HepG2 (cell line): ENCODE results near the gene RPL31.

ENCODE experiments used
- EP300 ChIP-seq, 3 experiments: sonication (generic) in 1 of 3; formaldehyde crosslinking in 1 of 3; IDR thresholded peaks; 2 replicates each; pipeline versions ENCODE4 v1.5.1 to v1.6.1; 2011 to 2020; ENCODE audit warnings: low read depth in 2 of 3, low read length in 2 of 3, borderline replicate concordance in 1 of 3, improper control_type of control experiment in 1 of 3, mild to moderate bottlenecking in 1 of 3, missing genetic modification reagents in 1 of 3, moderate library complexity in 1 of 3
- ETV6 ChIP-seq: sonication (generic); formaldehyde crosslinking; conservative IDR thresholded peaks from 2 replicates; pipeline ENCODE4 v1.4.0; 2020; ENCODE audit warnings: missing genetic modification reagents
- GATAD1 ChIP-seq: IDR thresholded peaks from 2 replicates; pipeline ENCODE4 v1.6.1; 2016; ENCODE audit warnings: missing genetic modification reagents, missing compliant biosample characterization
- HNF4A ChIP-seq: sonication (generic); formaldehyde crosslinking; IDR thresholded peaks from 2 replicates; pipeline ENCODE4 v1.4.0; 2020; ENCODE audit warnings: missing genetic modification reagents
- JUND ChIP-seq: sonication (generic); formaldehyde crosslinking; IDR thresholded peaks from 2 replicates; pipeline ENCODE4 v1.8.0; 2022; ENCODE audit warnings: mild to moderate bottlenecking, missing genetic modification reagents
- STAG1 ChIP-seq: sonication (generic); formaldehyde crosslinking; IDR thresholded peaks from 2 replicates; pipeline ENCODE4 v1.4.0; 2020; ENCODE audit warnings: missing genetic modification reagents
- TCF7L2 ChIP-seq: IDR thresholded peaks from 2 replicates; pipeline ENCODE4 v1.6.1; 2011; ENCODE audit warnings: mild to moderate bottlenecking, low read depth, low read length, moderate library complexity
- TEF ChIP-seq: sonication (generic); formaldehyde crosslinking; IDR thresholded peaks from 2 replicates; pipeline ENCODE4 v1.5.0; 2020; ENCODE audit warnings: missing genetic modification reagents
- XBP1 ChIP-seq: sonication (generic); formaldehyde crosslinking; IDR thresholded peaks from 2 replicates; pipeline ENCODE4 v1.5.0; 2020; ENCODE audit warnings: missing genetic modification reagents
- YY1 ChIP-seq: IDR thresholded peaks from 2 replicates; pipeline ENCODE4 v1.6.1; 2011; ENCODE audit warnings: low read length, low read depth, moderate library complexity, mild to moderate bottlenecking; ENCODE audit not compliant: insufficient read depth, insufficient replicate concordance
- ZNF274 ChIP-seq: sonication (generic); formaldehyde crosslinking; IDR thresholded peaks from 2 replicates; pipeline ENCODE4 v1.5.1; 2020; ENCODE audit warnings: mild to moderate bottlenecking, missing genetic modification reagents

GRCh38 chr2:101026923-101027469 is 24.9 kb downstream of the RPL31 start:
- TF ChIP-seq XBP1 (CRISPR knock-in tag): no peak
- no peak for TF ChIP-seq YY1
- TF ChIP-seq STAG1 (CRISPR knock-in tag): no peak
- no peak for TF ChIP-seq ZNF274 (CRISPR knock-in tag)
- TF ChIP-seq GATAD1: no peak
- no peak for TF ChIP-seq HNF4A
- TF ChIP-seq EP300 (IDR thresholded peaks at IDR 0.05; ENCODE audit: low read depth in 2 of 2, low read length in 2 of 2): no peak
- TF ChIP-seq EP300 (CRISPR knock-in tag; IDR thresholded peaks at IDR 0.05; ENCODE audit: borderline replicate concordance): no peak
- no peak for TF ChIP-seq TEF
- no peak for TF ChIP-seq ETV6 (CRISPR knock-in tag)
- no peak for TF ChIP-seq JUND (CRISPR knock-in tag)
- no peak for TF ChIP-seq TCF7L2
